GM21526 (cell line): ENCODE measurements around the gene ZNF346.

ENCODE experiments used
- ATAC-seq: cut with Tn5 transposase; IDR thresholded peaks from one replicate; pipeline ENCODE4 v1.9.1; 2021; ENCODE audit warnings: moderate library complexity; ENCODE audit not compliant: unreplicated experiment, low FRiP score

Gene ZNF346

DNA sequence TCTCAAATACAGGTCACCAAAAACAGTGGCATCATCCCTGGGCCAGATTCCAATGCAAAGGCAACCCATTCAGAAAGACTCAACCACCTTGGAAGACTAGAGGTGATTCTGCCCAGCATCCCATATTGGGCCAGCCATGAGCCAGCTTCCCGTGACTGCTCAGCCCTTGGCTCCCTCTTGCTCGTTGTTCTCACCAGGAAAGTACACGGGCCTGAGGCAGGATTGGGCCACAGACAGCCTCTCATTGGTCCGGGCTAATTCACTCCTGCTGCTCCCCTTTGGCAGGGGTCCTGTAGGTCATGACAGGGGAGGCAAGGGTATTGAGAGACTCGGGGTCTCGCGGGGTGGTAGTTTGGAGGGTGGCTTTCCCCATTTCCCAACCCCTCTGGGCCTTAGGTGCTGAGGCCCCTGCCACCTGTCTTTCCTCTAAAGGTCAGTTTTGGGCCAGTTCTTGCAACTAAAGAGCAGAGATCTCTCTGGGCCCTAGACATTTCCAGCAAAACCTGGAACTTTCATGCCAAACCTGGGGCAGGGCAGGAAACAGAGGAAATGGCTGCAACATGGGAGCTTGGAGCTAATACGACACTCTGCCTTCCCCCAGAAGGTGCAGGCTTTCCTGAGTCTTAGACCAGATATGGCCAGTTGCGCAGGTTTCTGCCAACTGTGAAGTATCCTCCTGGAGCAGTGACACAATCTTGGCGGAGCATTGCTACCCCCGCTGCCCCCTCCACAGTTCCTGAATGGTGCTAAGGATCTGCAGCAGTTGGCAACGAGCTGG, 42.2 kb downstream of the ZNF346 start:
- ATAC-seq, result no peak

DNA sequence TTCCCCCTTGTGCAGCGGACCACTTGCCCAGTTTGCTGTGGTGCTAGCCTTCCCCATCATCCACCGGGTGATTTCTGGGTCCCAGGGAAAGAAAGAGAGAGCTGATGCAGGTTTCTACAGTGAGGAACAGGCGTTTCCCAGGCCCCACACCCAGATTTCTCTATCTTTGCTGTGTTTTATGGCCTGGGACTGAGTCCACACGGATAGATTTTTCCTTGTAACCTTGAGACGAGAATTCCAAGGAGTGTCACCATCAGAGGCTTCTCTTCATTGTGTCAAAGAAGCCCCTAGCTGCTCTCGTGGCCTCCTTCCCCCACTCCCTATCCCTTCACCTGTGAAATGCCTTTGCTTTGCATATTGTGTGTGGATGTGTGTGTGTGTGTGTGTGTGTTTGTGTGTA, 43.0 kb downstream of the ZNF346 start:
- no peak for ATAC-seq

DNA sequence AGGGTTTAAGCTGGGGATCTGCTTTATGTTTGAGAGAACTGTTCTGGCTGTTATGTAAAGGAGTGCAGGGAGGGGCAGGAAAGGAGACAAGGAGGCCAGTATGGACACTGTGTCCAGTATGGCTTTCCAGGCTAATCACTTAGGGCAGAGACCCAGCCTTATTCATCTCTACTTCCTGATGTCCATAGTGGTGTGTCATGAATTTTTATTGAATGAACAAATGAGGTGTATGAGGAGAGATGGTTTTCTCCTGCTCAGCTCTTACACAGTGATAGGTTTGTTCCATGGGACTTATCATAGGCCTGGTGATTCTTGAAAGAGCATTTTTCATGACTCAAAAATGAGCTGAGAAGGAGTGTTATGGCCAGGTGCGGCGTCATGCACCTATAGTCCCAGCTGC, 43.7 kb downstream of the ZNF346 start:
- no peak for ATAC-seq

DNA sequence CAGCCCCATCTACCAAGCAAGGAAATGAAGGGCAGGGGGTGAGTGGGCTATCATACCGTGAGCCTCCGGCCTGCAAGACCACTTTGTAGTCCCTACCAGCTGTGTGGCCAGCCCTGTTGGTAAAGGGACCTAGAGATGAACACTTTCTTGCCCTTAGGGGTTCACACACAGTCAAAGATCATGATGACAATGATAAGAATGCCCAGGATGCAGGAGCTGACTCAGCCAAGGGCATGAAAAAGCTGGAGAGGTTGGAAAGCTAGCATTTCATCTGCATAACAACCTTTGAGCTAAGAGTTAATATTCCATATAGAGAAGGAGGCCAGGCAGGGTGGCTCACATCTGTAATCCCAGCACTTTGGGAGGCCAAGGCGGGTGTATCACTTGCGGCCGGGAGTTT, 45.0 kb downstream of the ZNF346 start:
- ATAC-seq, result no peak

DNA sequence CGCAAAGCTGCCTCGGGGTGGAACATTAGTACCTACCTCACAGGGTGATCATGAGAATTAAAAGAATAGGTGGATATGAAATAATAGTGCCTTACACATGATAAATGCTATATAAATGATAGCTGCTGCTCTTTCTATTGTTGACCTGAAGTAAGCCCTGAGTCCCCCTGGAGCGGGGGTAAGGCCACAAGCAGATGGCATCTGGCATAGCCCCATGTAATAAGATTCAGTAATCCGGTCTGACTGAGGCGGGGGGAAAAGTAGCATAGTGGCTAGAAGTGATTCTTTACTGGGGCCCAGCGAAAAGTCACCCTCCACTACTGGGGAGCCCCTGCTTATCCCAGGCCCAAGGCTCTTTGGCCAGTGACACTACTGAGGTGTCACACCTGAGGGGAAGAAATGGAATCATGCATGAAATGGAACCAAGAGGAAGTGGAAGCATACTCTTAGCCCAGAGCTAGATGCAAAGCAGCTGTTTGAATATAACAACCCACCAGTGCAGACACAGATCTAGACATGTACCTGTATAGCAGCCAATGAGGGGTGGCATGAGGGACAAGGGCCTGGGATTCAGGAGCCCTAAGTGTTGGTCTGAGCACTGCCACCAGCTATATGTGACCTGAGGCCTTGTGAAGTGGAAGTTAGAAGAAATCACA, 48.2 kb downstream of the ZNF346 start:
- no peak for ATAC-seq

DNA sequence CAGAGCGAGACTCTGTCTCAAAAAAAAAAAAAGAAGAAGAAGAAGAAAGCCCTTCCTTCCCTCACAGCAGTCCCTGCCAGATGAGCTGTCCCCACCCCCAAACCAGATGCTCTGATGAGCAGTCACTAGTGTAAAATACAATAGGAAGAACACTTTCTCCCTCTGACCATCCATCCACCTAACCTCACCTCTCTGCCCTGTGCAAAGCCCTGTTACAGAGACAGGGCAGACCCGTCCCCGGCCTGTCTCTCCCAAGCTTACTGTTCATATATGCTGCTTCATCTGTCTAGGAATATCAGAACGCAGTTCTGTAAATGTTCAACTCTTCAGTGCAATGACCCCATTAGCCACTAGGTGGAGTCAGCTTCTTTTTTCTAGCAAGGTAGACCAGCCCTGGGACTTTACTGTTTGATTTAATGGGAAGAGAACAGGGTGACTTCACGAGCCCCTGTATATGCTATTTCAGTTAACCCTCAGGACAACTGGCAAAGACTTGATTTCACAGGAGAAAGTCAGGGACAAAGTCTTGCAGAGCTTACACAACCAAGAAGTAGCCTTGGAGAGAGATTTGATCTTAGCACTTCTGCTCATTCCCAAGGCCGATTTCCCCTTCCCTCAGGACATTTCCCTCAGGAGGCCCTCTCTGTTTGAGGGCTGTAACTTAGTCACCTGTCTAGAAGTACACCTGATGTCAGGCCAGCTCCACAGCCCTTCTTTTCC, 49.3 kb downstream of the ZNF346 start:
- peak; percentile 72 for ATAC-seq

DNA sequence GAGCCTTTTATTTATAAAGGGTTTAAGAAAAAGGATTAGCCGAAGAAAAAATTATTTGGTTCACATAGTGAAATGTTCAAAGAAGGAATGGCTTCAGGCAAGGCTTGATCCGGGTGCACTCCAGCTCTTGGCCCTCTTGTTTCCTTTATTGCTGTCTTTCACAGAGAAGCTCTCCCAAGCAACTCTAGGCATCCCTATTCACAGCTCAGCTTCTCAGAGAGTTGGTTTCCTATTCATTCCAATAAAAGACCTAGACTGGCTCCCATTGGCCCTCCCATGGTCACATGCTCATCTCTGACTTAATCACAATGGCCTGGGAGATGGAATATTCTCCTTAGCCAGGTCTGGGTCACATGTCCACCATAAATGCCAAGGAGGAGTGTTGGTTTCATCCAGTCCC, 54.8 kb downstream of the ZNF346 start:
- no peak for ATAC-seq

DNA sequence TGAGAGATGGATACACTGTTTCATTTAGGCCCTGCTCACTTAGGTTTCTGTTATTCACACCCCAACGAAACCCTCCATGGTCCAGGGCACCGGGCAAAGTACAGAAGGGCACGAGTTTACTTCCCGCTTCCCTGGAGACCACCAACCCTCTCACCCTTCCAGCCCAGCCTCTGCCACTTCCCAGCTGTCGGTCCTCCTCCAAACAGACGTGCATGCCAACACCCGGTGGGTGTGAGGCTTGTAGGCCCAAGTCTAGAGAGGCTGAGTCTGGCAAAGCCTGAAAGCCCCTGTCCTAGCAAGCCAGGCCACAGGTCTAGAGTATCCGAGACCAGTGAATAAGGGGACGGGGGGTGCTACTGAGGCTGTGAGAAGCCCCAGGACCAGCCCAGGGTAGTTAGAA, 57.1 kb downstream of the ZNF346 start:
- ATAC-seq, result no peak

DNA sequence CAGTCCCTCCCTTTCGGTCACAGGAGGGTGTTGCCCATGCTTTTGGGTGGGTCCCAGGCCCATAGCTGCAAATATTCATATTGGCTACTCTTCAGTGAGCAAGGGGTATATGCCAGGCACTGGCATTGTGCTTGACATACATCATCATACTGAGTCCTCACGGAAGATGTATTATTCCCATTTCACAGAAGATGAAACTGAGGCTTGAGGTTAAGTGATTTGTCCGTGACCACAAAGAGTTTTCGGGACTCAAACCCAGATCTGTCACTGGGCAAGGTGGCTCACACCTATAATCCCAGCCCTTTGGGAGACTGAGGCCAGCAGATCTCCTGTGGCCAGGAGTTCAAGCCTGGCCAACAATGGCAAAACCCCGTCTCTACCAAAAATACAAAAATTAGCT, 57.8 kb downstream of the ZNF346 start:
- no peak for ATAC-seq

DNA sequence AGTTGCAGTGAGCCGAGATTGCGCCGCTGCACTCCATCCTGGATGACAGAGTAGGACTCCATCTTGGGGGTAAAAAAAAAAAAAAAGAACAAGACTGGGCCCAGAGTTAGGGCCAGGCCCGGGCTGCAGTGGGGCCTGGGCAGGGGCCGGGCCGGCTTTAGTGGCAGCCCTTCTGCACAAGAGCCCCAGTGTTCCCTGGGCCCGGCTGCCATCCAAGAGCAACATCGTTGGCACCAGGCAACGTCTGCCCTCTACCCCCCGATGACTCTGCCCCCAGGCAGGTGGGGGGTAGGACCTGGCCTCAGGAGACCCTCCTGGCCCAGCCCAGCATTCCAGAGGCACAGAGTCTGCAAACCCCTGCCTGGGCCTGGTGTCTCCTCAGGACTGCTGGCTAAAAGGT, 59.4 kb downstream of the ZNF346 start:
- ATAC-seq, result no peak

DNA sequence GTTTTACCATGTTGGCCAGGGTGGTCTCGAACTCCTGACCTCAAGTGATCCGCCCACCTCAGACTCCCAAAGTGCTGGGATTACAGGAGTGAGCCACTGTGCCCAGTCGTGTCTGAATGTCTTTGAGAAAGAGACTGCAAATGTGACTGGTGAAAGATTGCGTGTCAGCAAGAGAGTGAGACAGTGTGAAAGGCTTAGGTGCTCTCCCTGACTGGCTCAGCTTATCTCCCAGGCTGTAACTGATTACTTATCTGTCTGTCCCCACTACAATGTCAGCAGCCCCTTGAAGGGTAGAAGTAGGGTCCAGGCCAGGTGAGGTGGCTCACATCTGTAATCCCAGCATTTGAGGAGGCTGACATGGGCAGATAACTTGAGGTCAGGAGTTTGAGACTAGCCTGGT, 60.9 kb downstream of the ZNF346 start:
- no peak for ATAC-seq

DNA sequence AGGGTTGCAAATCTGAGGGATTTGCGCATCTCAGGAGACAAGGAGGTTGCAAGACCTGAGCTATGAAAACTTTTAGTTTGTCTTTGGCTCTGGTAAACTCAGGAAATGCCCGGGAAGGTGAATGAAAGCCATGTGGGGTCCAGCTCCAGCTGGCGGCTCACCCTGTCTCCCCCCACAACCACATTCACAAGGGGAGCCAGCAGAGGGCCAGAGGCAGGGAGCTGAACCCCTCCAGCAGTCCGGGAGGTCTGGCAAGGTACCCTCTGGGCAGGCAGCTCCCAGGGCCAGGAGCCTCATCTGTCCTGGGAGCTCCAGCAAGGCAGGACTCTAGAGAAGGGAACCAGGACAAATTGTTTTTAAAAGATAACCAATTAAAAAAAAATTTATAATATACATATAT, 61.7 kb downstream of the ZNF346 start:
- ATAC-seq, result no peak

DNA sequence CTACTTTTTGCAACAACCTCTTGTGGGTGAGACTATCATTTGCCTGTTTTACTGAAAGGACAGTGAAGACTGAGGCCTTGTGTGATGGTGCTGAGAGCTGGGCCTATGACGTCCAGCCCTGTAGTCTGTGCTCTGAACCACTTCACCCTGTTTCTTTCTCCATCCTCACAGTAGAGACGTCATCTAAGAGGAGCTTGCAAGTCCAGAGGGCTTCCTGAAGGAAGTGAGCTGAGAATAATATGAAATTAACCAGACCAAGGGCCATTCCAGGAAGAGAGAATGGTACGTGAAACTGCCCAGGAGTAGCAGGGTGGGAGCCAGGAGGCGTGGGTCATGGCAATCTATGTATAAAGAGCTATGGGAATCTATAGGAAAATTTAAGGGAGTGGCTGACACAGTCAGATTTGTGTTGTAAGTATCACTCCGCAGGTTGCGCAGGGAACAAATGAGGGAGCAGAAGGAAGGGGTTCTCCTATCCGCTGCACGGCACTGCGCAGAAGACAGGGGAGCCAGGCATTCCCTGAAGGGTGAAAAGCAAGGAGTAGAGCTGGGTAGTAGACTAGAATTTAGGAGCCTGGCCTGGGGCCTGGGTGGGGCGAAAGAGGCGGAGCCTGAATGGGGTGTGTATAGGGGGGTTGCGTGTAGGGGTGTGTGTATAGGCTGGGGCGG, 63.6 kb downstream of the ZNF346 start:
- ATAC-seq, result no peak

DNA sequence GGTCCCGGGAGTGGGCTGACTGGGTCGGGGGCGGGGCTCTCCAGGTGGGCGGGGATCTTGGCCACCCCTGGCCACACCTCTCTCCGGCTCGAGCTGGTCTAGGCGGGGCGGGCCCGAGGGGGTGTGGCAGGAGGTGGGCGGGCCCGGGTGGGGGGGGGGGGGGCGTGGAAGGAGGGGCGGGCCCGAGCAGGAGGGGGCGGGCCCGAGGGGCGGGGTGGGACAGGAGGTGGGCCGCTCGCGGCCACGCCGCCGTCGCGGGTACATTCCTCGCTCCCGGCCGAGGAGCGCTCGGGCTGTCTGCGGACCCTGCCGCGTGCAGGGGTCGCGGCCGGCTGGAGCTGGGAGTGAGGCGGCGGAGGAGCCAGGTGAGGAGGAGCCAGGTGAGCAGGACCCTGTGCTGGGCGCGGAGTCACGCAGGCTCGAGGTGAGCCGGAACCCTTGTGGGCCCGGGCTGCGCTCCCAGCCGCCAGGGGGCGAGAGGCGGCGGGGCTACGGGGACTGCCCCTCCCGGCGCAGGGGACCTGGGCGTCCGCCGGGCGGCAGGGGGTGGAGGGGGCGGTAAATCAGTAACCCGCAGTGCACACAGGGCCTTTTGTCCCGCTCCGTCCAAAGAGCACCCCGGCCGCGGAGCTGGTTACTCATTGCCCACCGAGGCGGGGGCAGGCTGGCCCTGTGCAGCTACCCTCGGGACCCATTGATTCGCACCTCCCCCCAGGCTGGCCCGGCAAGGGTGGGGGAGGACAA, 64.3 kb downstream of the ZNF346 start, which contains the start of gene FGFR4:
FGFR4 (plus strand) TSS at position 262 of the 744 bp plus-strand sequence. CDS start 2,688 bp downstream, outside the sequence.
- ATAC-seq, result no peak

DNA sequence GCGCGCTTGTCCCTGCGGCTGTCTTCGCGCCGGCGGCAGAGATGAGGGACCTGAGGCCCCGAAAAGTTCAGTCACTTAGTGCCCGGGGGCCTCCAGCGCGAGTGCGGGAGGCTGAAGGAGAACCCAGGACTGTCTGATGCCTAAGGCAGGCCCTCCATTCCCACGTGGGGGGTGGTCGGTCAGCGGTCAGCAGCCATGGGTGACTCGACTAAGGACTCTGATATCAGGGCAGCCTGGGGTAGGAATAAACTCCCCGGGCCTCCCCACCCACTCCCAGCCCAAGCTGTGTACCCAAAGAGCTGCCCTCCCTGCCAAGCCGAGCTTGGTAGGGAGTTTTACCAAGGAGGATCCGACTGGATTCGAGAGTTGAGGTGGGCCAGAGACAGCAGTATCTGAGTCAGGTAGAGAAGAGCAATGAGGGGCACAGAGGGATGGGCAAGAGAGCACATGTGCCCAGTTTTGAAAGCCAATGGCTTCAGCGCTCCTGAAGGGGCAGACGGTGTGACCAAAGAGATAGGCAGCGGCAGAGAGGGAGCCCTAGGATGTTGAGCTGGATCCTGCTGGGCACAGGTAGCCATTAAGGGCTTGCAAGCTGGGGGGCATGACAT, 65.0 kb downstream of the ZNF346 start:
- no peak for ATAC-seq

DNA sequence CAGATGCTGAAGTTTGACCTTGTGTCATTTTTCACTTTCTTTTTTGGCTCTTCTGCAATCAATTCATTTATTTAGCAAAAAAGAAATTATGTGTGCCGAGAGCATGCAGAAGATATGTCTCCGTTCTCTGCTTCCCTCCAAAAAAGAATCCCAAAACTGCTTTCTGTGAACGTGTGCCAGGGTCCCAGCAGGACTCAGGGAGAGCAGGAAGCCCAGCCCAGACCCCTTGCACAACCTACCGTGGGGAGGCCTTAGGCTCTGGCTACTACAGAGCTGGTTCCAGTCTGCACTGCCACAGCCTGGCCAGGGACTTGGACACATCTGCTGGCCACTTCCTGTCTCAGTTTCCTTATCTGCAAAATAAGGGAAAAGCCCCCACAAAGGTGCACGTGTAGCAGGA, 66.6 kb downstream of the ZNF346 start:
- no peak for ATAC-seq

DNA sequence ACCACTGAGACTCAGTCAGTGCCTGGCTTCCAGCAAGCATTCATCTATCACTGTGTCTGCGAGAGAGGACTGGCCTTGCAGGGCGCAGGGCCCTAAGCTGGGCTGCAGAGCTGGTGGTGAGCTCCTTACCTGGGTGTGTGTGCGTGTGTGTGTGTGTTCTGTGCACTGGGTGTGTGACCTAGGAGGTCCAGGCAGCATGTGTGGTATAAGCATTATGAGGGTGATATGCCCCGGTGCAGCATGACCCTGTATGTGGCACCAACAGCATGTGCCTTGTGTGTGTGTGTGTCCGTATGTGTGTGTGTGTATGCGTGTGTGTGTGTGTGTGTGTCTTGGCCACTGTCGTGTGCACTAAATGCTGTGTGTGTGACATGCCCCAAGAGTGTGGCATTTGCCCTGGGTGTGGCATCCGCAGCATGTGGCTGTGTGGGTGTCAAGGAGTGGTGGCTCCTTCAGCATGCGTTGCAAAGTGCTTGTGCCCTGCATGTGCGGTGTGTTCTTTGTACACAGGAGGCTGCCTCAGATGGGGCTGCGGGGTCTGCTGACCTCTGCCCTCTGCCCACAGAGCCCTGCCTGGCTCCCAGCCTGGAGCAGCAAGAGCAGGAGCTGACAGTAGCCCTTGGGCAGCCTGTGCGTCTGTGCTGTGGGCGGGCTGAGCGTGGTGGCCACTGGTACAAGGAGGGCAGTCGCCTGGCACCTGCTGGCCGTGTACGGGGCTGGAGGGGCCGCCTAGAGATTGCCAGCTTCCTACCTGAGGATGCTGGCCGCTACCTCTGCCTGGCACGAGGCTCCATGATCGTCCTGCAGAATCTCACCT, 67.5 kb downstream of the ZNF346 start:
- no peak for ATAC-seq

DNA sequence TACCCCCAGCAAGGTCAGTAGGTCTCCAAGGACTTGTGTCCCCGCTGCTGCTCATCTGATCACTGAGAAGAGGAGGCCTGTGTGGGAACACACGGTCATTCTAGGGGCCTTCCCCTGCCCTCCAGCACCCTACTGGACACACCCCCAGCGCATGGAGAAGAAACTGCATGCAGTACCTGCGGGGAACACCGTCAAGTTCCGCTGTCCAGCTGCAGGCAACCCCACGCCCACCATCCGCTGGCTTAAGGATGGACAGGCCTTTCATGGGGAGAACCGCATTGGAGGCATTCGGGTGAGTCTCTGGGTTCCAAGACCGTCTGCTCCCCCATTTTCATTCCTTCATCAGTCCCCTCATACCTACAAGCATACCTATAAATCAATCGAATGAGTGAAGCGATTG, 68.3 kb downstream of the ZNF346 start:
- no peak for ATAC-seq

DNA sequence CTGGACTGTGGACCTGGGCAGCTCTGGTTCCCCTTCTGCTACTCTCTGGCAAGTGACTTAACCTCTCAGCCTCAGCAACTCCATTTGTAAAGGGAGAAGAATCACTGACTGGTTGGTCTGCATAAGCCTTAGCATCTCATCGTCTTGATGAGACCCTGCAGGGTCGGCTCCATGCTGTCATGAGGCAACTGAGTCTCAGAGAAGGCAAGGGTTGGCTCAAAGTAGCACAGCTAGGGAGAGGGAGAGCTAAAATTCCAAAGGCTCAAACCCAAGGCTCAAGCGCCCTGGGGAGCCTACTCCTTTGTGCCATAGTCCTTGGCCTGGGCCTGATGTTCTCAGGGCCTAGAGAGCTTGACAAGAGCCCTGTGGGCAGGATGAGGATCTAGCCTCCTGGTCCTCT, 68.7 kb downstream of the ZNF346 start:
- ATAC-seq, result no peak
